ENCODE measurements around the gene MYH14.

The MYH14 gene

GRCh38 chr19:50313812-50314536, 110.6 kb downstream of the MYH14 start:
- Mint-ChIP-seq H3K4me1 (no peaks in the 10 kb centered on the region), H3K9me3 (no peaks in the 10 kb centered on the region), H3K4me3 (no peak overlapping the region), H3K27me3 (peaks cover 80% of the 10 kb centered on the region), H3K36me3 (ENCODE audit: insufficient read depth) (no peaks in the 10 kb centered on the region), H3K27ac (ENCODE audit: low read depth) (peak overlapping the region; percentile 35)
- ATAC-seq (replicated peaks; ENCODE audit: extremely low read depth, poor library complexity, severe bottlenecking) = no peak
- DNase-seq (ENCODE audit: low spot score in 2 of 2) = no peak

DNA sequence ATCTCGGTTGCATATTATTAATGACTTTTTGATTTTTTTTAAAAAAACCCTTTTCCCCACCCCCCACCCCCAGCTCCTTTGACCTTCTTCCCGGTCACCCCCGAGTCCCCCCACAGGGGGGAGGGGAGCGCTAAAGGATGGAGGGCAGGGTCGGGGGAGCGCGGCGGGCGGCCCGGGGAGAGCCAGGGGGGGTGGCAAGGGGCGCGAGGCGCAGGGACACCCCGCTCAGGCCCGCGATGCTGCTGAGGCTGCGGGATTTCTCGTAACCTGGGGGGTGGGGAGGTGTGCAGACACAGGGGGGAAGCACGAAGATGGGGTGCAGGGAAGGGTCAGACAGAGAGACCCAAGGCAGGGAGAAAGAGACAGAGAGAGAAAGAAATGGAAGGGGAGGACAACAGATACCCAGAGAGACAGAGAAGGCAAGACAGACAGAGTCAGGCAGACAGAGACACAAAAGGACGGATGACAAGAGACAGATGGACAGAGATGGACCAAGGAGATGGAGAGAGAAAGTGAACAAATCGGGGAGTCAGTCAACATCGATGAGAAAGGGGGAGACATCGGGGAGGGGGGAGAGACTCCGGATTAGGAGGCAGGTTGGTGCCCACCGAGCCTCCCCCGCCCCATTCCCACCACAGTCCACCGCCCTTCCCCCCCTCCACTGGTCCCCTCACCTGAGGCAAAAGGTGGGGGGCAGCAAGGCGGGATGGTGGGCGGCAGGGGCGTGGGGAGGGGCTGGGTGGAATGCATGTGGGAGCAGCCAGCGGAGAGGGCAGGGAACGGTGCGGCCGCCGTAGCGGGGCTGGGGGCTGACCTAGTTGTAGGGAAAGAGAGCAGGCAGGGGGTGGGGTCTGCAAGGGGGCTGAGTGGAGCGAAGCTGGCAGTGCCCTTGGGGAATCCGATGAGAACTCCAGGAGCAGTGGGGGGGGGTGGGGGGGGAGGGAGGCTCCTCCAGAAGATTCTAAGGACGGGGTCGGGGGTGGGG, 111.6 kb downstream of the MYH14 start:
- Mint-ChIP-seq H3K9me3 (no peaks in the 10 kb centered on the region), H3K27ac (ENCODE audit: low read depth) (no peak overlapping the region), H3K36me3 (ENCODE audit: insufficient read depth) (no peaks in the 10 kb centered on the region), H3K4me3 (peak overlapping the region; percentile 1), H3K4me1 (no peaks in the 10 kb centered on the region), H3K27me3 (peaks cover 79% of the 10 kb centered on the region)
- ATAC-seq (replicated peaks; ENCODE audit: extremely low read depth, poor library complexity, severe bottlenecking) = no peak
- no peak for DNase-seq (ENCODE audit: low spot score in 2 of 2)

GRCh38 chr19:50315773-50316448, 112.5 kb downstream of the MYH14 start:
- H3K36me3 Mint-ChIP-seq (ENCODE audit: insufficient read depth) = no peaks in the 10 kb centered on the region
- H3K9me3 Mint-ChIP-seq = no peaks in the 10 kb centered on the region
- no peaks in the 10 kb centered on the region for H3K4me1 Mint-ChIP-seq
- peaks cover 79% of the 10 kb centered on the region for H3K27me3 Mint-ChIP-seq
- ATAC-seq (replicated peaks; ENCODE audit: extremely low read depth, poor library complexity, severe bottlenecking) (no peak), DNase-seq (ENCODE audit: low spot score in 2 of 2) (no peak)
- H3K27ac Mint-ChIP-seq (ENCODE audit: low read depth) = no peak overlapping the region
- peak overlapping the region; percentile 8 for H3K4me3 Mint-ChIP-seq

- Mint-ChIP-seq H3K9me3 (no peaks in the 10 kb centered on the region), H3K36me3 (ENCODE audit: insufficient read depth) (peaks cover 2% of the 10 kb centered on the region), H3K27me3 (peaks cover 87% of the 10 kb centered on the region), H3K4me1 (no peaks in the 10 kb centered on the region), H3K27ac (ENCODE audit: low read depth) (no peak overlapping the region), H3K4me3 (no peak overlapping the region)
- DNase-seq (ENCODE audit: low spot score in 2 of 2) (no peak), ATAC-seq (replicated peaks; ENCODE audit: extremely low read depth, poor library complexity, severe bottlenecking) (no peak)
Observed at GRCh38 chr19:50317115-50317514, 113.7 kb downstream of the MYH14 start.

GRCh38 chr19:50318438-50318837, 115.0 kb downstream of the MYH14 start:
- no peaks in the 10 kb centered on the region for H3K9me3 Mint-ChIP-seq
- DNase-seq (ENCODE audit: low spot score in 2 of 2) (no peak), ATAC-seq (replicated peaks; ENCODE audit: extremely low read depth, poor library complexity, severe bottlenecking) (no peak)
- H3K4me1 Mint-ChIP-seq = no peaks in the 10 kb centered on the region
- peaks cover 89% of the 10 kb centered on the region for H3K27me3 Mint-ChIP-seq
- H3K36me3 Mint-ChIP-seq (ENCODE audit: insufficient read depth) = peaks cover 2% of the 10 kb centered on the region
- H3K27ac Mint-ChIP-seq (ENCODE audit: low read depth) = no peak overlapping the region
- no peak overlapping the region for H3K4me3 Mint-ChIP-seq

GRCh38 chr19:50319156-50319555, 115.7 kb downstream of the MYH14 start:
- no peak overlapping the region for H3K4me3 Mint-ChIP-seq
- ATAC-seq (replicated peaks; ENCODE audit: extremely low read depth, poor library complexity, severe bottlenecking) = no peak

GRCh38 chr19:50320051-50320450, 116.6 kb downstream of the MYH14 start:
- no peak overlapping the region for H3K27ac Mint-ChIP-seq (ENCODE audit: low read depth)
- ATAC-seq (replicated peaks; ENCODE audit: extremely low read depth, poor library complexity, severe bottlenecking) (no peak), DNase-seq (ENCODE audit: low spot score in 2 of 2) (no peak)
- peaks cover 7% of the 10 kb centered on the region for H3K36me3 Mint-ChIP-seq (ENCODE audit: insufficient read depth)
- no peaks in the 10 kb centered on the region for H3K9me3 Mint-ChIP-seq
- H3K4me3 Mint-ChIP-seq = no peak overlapping the region
- no peaks in the 10 kb centered on the region for H3K4me1 Mint-ChIP-seq
- peaks cover 89% of the 10 kb centered on the region for H3K27me3 Mint-ChIP-seq

More at GRCh38 chr19:50319156-50319555, 115.7 kb downstream of the MYH14 start:
- peaks cover 2% of the 10 kb centered on the region for H3K36me3 Mint-ChIP-seq (ENCODE audit: insufficient read depth)
- DNase-seq (ENCODE audit: low spot score in 2 of 2) = no peak
- H3K27ac Mint-ChIP-seq (ENCODE audit: low read depth) = no peak overlapping the region
- no peaks in the 10 kb centered on the region for H3K4me1 Mint-ChIP-seq
- H3K27me3 Mint-ChIP-seq = peaks cover 89% of the 10 kb centered on the region
- H3K9me3 Mint-ChIP-seq = no peaks in the 10 kb centered on the region

GRCh38 chr19:50320596-50320995, 117.2 kb downstream of the MYH14 start:
- no peak overlapping the region for H3K27ac Mint-ChIP-seq (ENCODE audit: low read depth)
- H3K4me3 Mint-ChIP-seq = no peak overlapping the region
- H3K27me3 Mint-ChIP-seq = peaks cover 87% of the 10 kb centered on the region
- no peaks in the 10 kb centered on the region for H3K9me3 Mint-ChIP-seq
- no peaks in the 10 kb centered on the region for H3K4me1 Mint-ChIP-seq
- peaks cover 8% of the 10 kb centered on the region for H3K36me3 Mint-ChIP-seq (ENCODE audit: insufficient read depth)
- ATAC-seq (replicated peaks; ENCODE audit: extremely low read depth, poor library complexity, severe bottlenecking) (no peak), DNase-seq (ENCODE audit: low spot score in 2 of 2) (no peak)

- ATAC-seq (replicated peaks; ENCODE audit: extremely low read depth, poor library complexity, severe bottlenecking) (no peak), DNase-seq (ENCODE audit: low spot score in 2 of 2) (no peak)
- H3K36me3 Mint-ChIP-seq (ENCODE audit: insufficient read depth) = peaks cover 8% of the 10 kb centered on the region
- H3K4me1 Mint-ChIP-seq = peaks cover 5% of the 10 kb centered on the region
- H3K9me3 Mint-ChIP-seq = no peaks in the 10 kb centered on the region
- no peak overlapping the region for H3K27ac Mint-ChIP-seq (ENCODE audit: low read depth)
- H3K4me3 Mint-ChIP-seq = no peak overlapping the region
- H3K27me3 Mint-ChIP-seq = peaks cover 84% of the 10 kb centered on the region
Observed at GRCh38 chr19:50321831-50322230, 118.4 kb downstream of the MYH14 start.

- Mint-ChIP-seq H3K4me1 (peaks cover 10% of the 10 kb centered on the region), H3K27ac (ENCODE audit: low read depth) (no peak overlapping the region), H3K4me3 (no peak overlapping the region), H3K9me3 (no peaks in the 10 kb centered on the region), H3K27me3 (peaks cover 86% of the 10 kb centered on the region), H3K36me3 (ENCODE audit: insufficient read depth) (peaks cover 8% of the 10 kb centered on the region)
- DNase-seq (ENCODE audit: low spot score in 2 of 2) (no peak), ATAC-seq (replicated peaks; ENCODE audit: extremely low read depth, poor library complexity, severe bottlenecking) (no peak)
Observed at GRCh38 chr19:50322234-50322633, 118.8 kb downstream of the MYH14 start.

DNA sequence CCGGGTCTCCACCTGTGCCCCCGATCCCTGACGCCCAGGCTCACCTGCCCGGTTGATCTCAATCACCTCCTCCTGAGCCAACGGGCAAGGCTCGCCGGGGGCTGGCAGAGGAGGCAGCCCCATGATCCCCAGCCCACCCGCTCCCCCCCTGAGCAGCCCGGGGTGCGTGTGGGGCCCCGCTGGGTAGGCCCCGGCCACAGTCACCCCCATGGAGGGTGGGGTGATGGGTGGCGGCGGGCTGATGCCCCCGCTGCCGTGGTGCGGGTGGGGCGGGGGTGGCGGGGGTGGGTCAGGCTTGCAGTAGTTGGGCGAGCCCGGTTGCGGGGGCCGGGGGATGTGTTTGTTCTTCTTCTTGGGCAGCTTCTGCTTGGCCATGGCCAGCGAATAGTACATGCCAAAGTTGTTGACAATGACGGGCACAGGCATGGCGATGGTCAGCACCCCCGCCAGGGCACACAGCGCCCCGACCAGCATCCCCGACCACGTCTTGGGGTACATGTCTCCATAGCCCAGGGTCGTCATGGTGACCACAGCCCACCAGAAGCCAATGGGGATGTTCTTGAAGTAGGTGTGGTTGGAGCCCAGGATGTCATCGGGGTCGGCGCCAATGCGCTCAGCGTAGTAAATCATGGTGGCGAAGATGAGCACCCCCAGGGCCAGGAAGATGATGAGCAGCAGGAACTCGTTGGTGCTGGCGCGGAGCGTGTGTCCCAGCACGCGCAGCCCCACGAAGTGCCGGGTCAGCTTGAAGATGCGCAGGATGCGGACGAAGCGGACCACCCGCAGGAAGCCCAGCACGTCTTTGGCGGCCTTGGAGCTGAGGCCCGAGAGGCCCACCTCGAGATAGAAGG, 119.7 kb downstream of the MYH14 start:
- no peak overlapping the region for H3K4me3 Mint-ChIP-seq
- no peaks in the 10 kb centered on the region for H3K9me3 Mint-ChIP-seq
- peaks cover 86% of the 10 kb centered on the region for H3K27me3 Mint-ChIP-seq
- peak overlapping the region; percentile 47 for H3K27ac Mint-ChIP-seq (ENCODE audit: low read depth)
- DNase-seq (ENCODE audit: low spot score in 2 of 2) (no peak), ATAC-seq (replicated peaks; ENCODE audit: extremely low read depth, poor library complexity, severe bottlenecking) (no peak)
- H3K4me1 Mint-ChIP-seq = peaks cover 17% of the 10 kb centered on the region
- H3K36me3 Mint-ChIP-seq (ENCODE audit: insufficient read depth) = peaks cover 10% of the 10 kb centered on the region

DNA sequence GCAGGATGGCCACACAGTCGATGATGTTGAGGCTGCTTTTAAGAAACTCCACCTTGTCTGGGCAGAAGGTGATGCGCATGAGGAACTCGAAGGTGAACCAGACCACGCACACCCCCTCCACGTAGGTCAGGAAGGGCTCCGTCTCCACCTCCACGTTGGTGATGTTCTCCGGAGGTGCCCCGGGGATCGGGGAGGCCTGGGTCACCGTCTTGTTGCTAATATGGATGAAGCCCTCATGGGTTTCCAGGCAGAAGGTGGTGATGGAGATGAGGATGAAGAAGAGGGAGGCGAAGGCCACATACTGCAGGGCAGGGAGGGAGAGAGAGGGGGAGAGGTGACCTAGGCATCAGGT, 120.3 kb downstream of the MYH14 start:
- H3K4me1 Mint-ChIP-seq = peaks cover 17% of the 10 kb centered on the region
- H3K27ac Mint-ChIP-seq (ENCODE audit: low read depth) = peak overlapping the region; percentile 47
- DNase-seq (ENCODE audit: low spot score in 2 of 2) = no peak
- peaks cover 10% of the 10 kb centered on the region for H3K36me3 Mint-ChIP-seq (ENCODE audit: insufficient read depth)
- no peak overlapping the region for H3K4me3 Mint-ChIP-seq
- H3K9me3 Mint-ChIP-seq = no peaks in the 10 kb centered on the region
- peaks cover 81% of the 10 kb centered on the region for H3K27me3 Mint-ChIP-seq
- no peak for ATAC-seq (replicated peaks; ENCODE audit: extremely low read depth, poor library complexity, severe bottlenecking)
